H9 (cell line): ENCODE results near the gene RAB11B. TPM values are rescaled to one million over a fixed set of nuclear protein-coding genes. Genes with fewer than 3 reads are reported as not detected.

Experiments used
- DNase-seq: peaks from one replicate; pipeline ENCODE4 v3.0.0-alpha.2; 2017
- H2AFZ ChIP-seq: one replicate; pipeline ENCODE4 v1.6.1; 2013; ENCODE audit warnings: mild to moderate bottlenecking, low read length, control low read depth, moderate library complexity
- H2AK5ac ChIP-seq: 2 replicates; pipeline ENCODE4 v1.6.1; 2013; ENCODE audit warnings: low read length, control low read depth, mixed read lengths; ENCODE audit not compliant: insufficient read length
- H2BK120ac ChIP-seq: one replicate; pipeline ENCODE4 v1.6.1; 2013; ENCODE audit warnings: low read depth, mild to moderate bottlenecking, low read length, control low read depth, inconsistent platforms; ENCODE audit not compliant: poor library complexity, severe bottlenecking
- H2BK12ac ChIP-seq: 2 replicates; pipeline ENCODE4 v1.6.1; 2013; ENCODE audit warnings: low read length, control low read depth, mixed read lengths, low read depth; ENCODE audit not compliant: insufficient read length
- H2BK15ac ChIP-seq: 2 replicates; pipeline ENCODE4 v1.6.1; 2013; ENCODE audit warnings: low read depth, low read length, control low read depth
- H2BK20ac ChIP-seq: one replicate; pipeline ENCODE4 v1.6.1; 2013; ENCODE audit warnings: low read depth, mild to moderate bottlenecking, low read length, control low read depth, inconsistent platforms; ENCODE audit not compliant: poor library complexity, severe bottlenecking
- H2BK5ac ChIP-seq: 2 replicates; pipeline ENCODE4 v1.6.1; 2013; ENCODE audit warnings: low read length, control low read depth, mixed read lengths; ENCODE audit not compliant: insufficient read length
- H3K14ac ChIP-seq: 2 replicates; pipeline ENCODE4 v1.6.1; 2013; ENCODE audit warnings: low read length, control low read depth; ENCODE audit not compliant: insufficient read depth
- H3K18ac ChIP-seq: 2 replicates; pipeline ENCODE4 v1.6.1; 2013; ENCODE audit warnings: low read depth, mild to moderate bottlenecking, mixed read lengths, low read length, control low read depth; ENCODE audit not compliant: insufficient read length
- H3K23ac ChIP-seq: 2 replicates; pipeline ENCODE4 v1.6.1; 2013; ENCODE audit warnings: low read length, control low read depth, mixed read lengths, low read depth; ENCODE audit not compliant: insufficient read length
- H3K23me2 ChIP-seq: 2 replicates; pipeline ENCODE4 v1.6.1; 2013; ENCODE audit warnings: low read depth, mild to moderate bottlenecking, mixed read lengths, low read length, control low read depth; ENCODE audit not compliant: insufficient read length, poor library complexity, severe bottlenecking
- H3K27ac ChIP-seq: 2 replicates; pipeline ENCODE4 v1.5.1; 2013; ENCODE audit warnings: low read length, control low read depth, mixed read lengths, low read depth; ENCODE audit not compliant: insufficient read length
- H3K27me3 ChIP-seq: 2 replicates; pipeline ENCODE4 v1.6.1; 2013; ENCODE audit warnings: low read length, control low read depth, inconsistent platforms; ENCODE audit not compliant: insufficient read depth
- H3K4ac ChIP-seq: 2 replicates; pipeline ENCODE4 v1.6.1; 2013; ENCODE audit warnings: low read depth, mild to moderate bottlenecking, control low read depth, inconsistent platforms, low read length, moderate library complexity
- H3K4me1 ChIP-seq: 2 replicates; pipeline ENCODE4 v1.6.1; 2013; ENCODE audit warnings: low read length, control low read depth, inconsistent platforms; ENCODE audit not compliant: insufficient read depth
- H3K4me2 ChIP-seq: 2 replicates; pipeline ENCODE4 v1.6.1; 2013; ENCODE audit warnings: low read length, control low read depth, mixed read lengths; ENCODE audit not compliant: insufficient read length, insufficient read depth
- H3K56ac ChIP-seq: 2 replicates; pipeline ENCODE4 v1.6.1; 2013; ENCODE audit warnings: low read depth, mild to moderate bottlenecking, mixed read lengths, low read length, control low read depth; ENCODE audit not compliant: insufficient read length
- H3K79me1 ChIP-seq: 2 replicates; pipeline ENCODE4 v1.6.1; 2013; ENCODE audit warnings: low read depth, mild to moderate bottlenecking, moderate library complexity, low read length, control low read depth, inconsistent platforms; ENCODE audit not compliant: insufficient read depth, poor library complexity, severe bottlenecking
- H3K79me2 ChIP-seq: 2 replicates; pipeline ENCODE4 v1.6.1; 2013; ENCODE audit warnings: low read length, control low read depth, inconsistent platforms; ENCODE audit not compliant: insufficient read depth
- H3K9ac ChIP-seq: 2 replicates; pipeline ENCODE4 v1.6.1; 2013; ENCODE audit warnings: low read length, control low read depth, mixed read lengths; ENCODE audit not compliant: insufficient read length; ENCODE audit errors: extremely low read depth
- H3K9me3 ChIP-seq: one replicate; pipeline ENCODE4 v1.6.1; 2013; ENCODE audit warnings: low read depth, low read length, inconsistent platforms; ENCODE audit not compliant: control insufficient read depth
- H3T11ph ChIP-seq: one replicate; pipeline ENCODE4 v1.6.1; 2013; ENCODE audit warnings: mild to moderate bottlenecking, low read length, control low read depth, inconsistent platforms
- H4K20me1 ChIP-seq: one replicate; pipeline ENCODE4 v1.6.1; 2013; ENCODE audit not compliant: control insufficient read depth, insufficient read length, insufficient read depth
- H4K5ac ChIP-seq: 2 replicates; pipeline ENCODE4 v1.6.1; 2013; ENCODE audit warnings: low read depth, mild to moderate bottlenecking, mixed read lengths, low read length, control low read depth; ENCODE audit not compliant: insufficient read length
- H4K8ac ChIP-seq: replicated peaks from 2 replicates; pipeline ENCODE4 v1.6.1; 2013; ENCODE audit warnings: low read length, control low read depth, mixed read lengths, low read depth; ENCODE audit not compliant: insufficient read length
- H4K91ac ChIP-seq: 2 replicates; pipeline ENCODE4 v1.6.1; 2013; ENCODE audit warnings: low read depth, mild to moderate bottlenecking, moderate library complexity, mixed read lengths, low read length, control low read depth; ENCODE audit not compliant: insufficient read length
- H3K27ac Mint-ChIP-seq, 3 experiments: 2 replicates in 2 of 3; 3 replicates in 1 of 3; pipeline ENCODE4 v1.8.0; 2020 to 2021; ENCODE audit warnings: mixed read lengths in 3 of 3, mild to moderate bottlenecking in 1 of 3, moderate library complexity in 1 of 3
- H3K27me3 Mint-ChIP-seq: 2 replicates; pipeline ENCODE4 v1.8.0; 2021; ENCODE audit warnings: low read depth, mild to moderate bottlenecking, moderate library complexity, mixed read lengths
- H3K36me3 Mint-ChIP-seq, 3 experiments: 2 replicates in 2 of 3; 3 replicates in 1 of 3; pipeline ENCODE4 v1.8.0; 2020 to 2021; ENCODE audit warnings: low read depth in 3 of 3, mixed read lengths in 3 of 3; ENCODE audit not compliant: insufficient read depth in 1 of 3
- H3K4me1 Mint-ChIP-seq, 2 experiments: 2 replicates each; pipeline ENCODE4 v1.8.0; 2020; ENCODE audit warnings: mixed read lengths in 2 of 2
- H3K4me3 Mint-ChIP-seq, 2 experiments: 2 replicates in 1 of 2; 3 replicates in 1 of 2; pipeline ENCODE4 v1.8.0; 2020 to 2021; ENCODE audit warnings: mild to moderate bottlenecking in 2 of 2, mixed read lengths in 2 of 2, moderate library complexity in 1 of 2
- H3K9me3 Mint-ChIP-seq, 2 experiments: 2 replicates in 1 of 2; 3 replicates in 1 of 2; pipeline ENCODE4 v1.8.0; 2020; ENCODE audit warnings: mild to moderate bottlenecking in 2 of 2, mixed read lengths in 2 of 2, moderate library complexity in 1 of 2
- WGBS: extraction: QIAGEN DNeasy Blood & Tissue Kit; methylation state at CpG from one replicate; pipeline ENCODE4 v1.1.7; 2013; ENCODE audit warnings: missing lambda C conversion rate, low lambda C conversion rate, mixed read lengths; ENCODE audit not compliant: insufficient read length; ENCODE audit errors: extremely low coverage; 5-methylcytosine and 5-hydroxymethylcytosine counted together
- total RNA-seq: library from RNA; stranded (reverse); gene quantifications from 2 replicates; pipeline ENCODE4 v1.2.1, GENCODE V29; 2021
- TF ChIP-seq, protein P1 (sequence below): fragments of 200-600 bp; sonication (generic); conservative IDR thresholded peaks from 3 replicates; pipeline ENCODE4 v1.8.0; 2021; ENCODE audit warnings: antibody characterized with exemption, mild to moderate bottlenecking

The RAB11B gene
- total RNA-seq, 1 experiment from 2014 or later = 106 TPM

DNA sequence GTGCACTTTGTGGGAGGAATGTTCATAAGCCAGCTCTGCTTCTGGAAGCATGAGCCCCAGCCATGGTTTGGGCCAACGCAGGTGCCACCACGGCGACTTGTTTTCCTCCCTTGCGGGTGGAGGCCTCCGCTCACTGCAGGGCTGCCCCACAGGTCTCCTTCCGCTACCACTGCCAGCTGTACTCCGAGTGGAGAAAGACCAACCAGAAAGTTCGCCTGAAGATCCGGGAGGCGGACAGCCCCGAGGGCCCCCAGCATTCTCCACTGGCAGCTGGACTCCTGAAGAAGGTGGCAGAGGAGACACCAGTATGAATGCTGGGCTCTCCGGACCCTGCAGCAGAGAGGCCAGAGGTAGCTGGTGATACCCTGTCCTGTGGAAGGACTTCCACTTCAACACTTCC is 48.1 kb downstream of the RAB11B start:
- Histone ChIP-seq H3K9me3 (no peaks in the 10 kb centered on the region), H2BK12ac (no peak overlapping the region), H3K23me2 (no peaks in the 10 kb centered on the region), H3K9ac (no peak overlapping the region), H2AFZ (no peak overlapping the region), H2BK120ac (no peak overlapping the region), H3K18ac (no peak overlapping the region), H4K5ac (no peak overlapping the region), H2BK5ac (no peak overlapping the region), H3K23ac (no peak overlapping the region), H4K91ac (no peak overlapping the region), H3K4me1 (no peaks in the 10 kb centered on the region; the same call in 1 of the 2 replicates), H3K4ac (no peak overlapping the region), H3T11ph (no peak overlapping the region), H4K20me1 (no peaks in the 10 kb centered on the region), H3K79me1 (no peaks in the 10 kb centered on the region), H2BK20ac (no peak overlapping the region), H3K56ac (no peak overlapping the region), H3K79me2 (no peaks in the 10 kb centered on the region), H3K4me2 (no peak overlapping the region), H3K27me3 (no peaks in the 10 kb centered on the region), H3K27ac (no peak overlapping the region), H3K14ac (no peak overlapping the region), H2BK15ac (no peak overlapping the region), H4K8ac (no peak overlapping the region), H2AK5ac (no peak overlapping the region)
- H3K9me3 Mint-ChIP-seq = no peaks in the 10 kb centered on the region
- H3K4me3 Mint-ChIP-seq = no peak overlapping the region
- H3K27ac Mint-ChIP-seq = peak overlapping the region in 2 of 3 experiments; percentile 27 to 90; a peak in 2 of 7 replicates
- TF ChIP-seq, protein P1, sequence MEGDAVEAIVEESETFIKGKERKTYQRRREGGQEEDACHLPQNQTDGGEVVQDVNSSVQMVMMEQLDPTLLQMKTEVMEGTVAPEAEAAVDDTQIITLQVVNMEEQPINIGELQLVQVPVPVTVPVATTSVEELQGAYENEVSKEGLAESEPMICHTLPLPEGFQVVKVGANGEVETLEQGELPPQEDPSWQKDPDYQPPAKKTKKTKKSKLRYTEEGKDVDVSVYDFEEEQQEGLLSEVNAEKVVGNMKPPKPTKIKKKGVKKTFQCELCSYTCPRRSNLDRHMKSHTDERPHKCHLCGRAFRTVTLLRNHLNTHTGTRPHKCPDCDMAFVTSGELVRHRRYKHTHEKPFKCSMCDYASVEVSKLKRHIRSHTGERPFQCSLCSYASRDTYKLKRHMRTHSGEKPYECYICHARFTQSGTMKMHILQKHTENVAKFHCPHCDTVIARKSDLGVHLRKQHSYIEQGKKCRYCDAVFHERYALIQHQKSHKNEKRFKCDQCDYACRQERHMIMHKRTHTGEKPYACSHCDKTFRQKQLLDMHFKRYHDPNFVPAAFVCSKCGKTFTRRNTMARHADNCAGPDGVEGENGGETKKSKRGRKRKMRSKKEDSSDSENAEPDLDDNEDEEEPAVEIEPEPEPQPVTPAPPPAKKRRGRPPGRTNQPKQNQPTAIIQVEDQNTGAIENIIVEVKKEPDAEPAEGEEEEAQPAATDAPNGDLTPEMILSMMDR = no peak
- peaks cover 11 to 18% of the 10 kb centered on the region in 2 experiments for H3K4me1 Mint-ChIP-seq
- H3K27me3 Mint-ChIP-seq = no peaks in the 10 kb centered on the region; the same call in 1 of the 2 replicates
- whole genome bisulfite sequencing = no CpG with 5 or more reads among the region's 12 CpGs
- DNase-seq = no peak
- H3K36me3 Mint-ChIP-seq = peaks cover 0 to 10% (median 6%) of the 10 kb centered on the region in 3 experiments; a peak in 4 of 7 replicates
